IPS-18a (cell line): ENCODE measurements around the gene ITCH.

Experiments
- H3K27ac ChIP-seq: one replicate; pipeline ENCODE4 v1.5.1; 2013; ENCODE audit warnings: low read length
- H3K27me3 ChIP-seq: one replicate; pipeline ENCODE4 v1.6.1; 2013; ENCODE audit warnings: mild to moderate bottlenecking, low read length; ENCODE audit not compliant: control insufficient read depth, insufficient read depth
- H3K36me3 ChIP-seq: one replicate; pipeline ENCODE4 v1.6.1; 2013; ENCODE audit warnings: low read depth, low read length; ENCODE audit not compliant: control insufficient read depth
- H3K4me1 ChIP-seq: one replicate; pipeline ENCODE4 v1.6.1; 2013; ENCODE audit warnings: low read depth, low read length; ENCODE audit not compliant: control insufficient read depth
- H3K4me3 ChIP-seq: one replicate; pipeline ENCODE4 v1.5.1; 2013; ENCODE audit warnings: low read length
- H3K9ac ChIP-seq: one replicate; pipeline ENCODE4 v1.6.1; 2013; ENCODE audit warnings: mild to moderate bottlenecking, low read length, moderate library complexity
- H3K9me3 ChIP-seq: one replicate; pipeline ENCODE4 v1.6.1; 2013; ENCODE audit warnings: low read depth, low read length; ENCODE audit not compliant: control insufficient read depth

ITCH gene

GRCh38 chr20:34449674-34450592 lies 86.9 kb downstream of the ITCH start:
- Histone ChIP-seq H3K27me3 (no peaks in the 10 kb centered on the region), H3K36me3 (peaks cover 64% of the 10 kb centered on the region), H3K4me3 (no peak overlapping the region), H3K9me3 (no peaks in the 10 kb centered on the region), H3K4me1 (no peaks in the 10 kb centered on the region), H3K9ac (no peak overlapping the region), H3K27ac (no peak overlapping the region)

- no peaks in the 10 kb centered on the region for H3K9me3 ChIP-seq
- H3K9ac ChIP-seq, result no peak overlapping the region
- H3K36me3 ChIP-seq, result peaks cover 46% of the 10 kb centered on the region
- no peaks in the 10 kb centered on the region for H3K27me3 ChIP-seq
- H3K4me3 ChIP-seq, result no peak overlapping the region
- no peaks in the 10 kb centered on the region for H3K4me1 ChIP-seq
- no peak overlapping the region for H3K27ac ChIP-seq
These were observed 89.4 kb downstream of the ITCH start for GRCh38 chr20:34452281-34452982.

GRCh38 chr20:34458631-34459030 lies 95.6 kb downstream of the ITCH start:
- Histone ChIP-seq H3K9me3 (no peaks in the 10 kb centered on the region), H3K36me3 (peaks cover 42% of the 10 kb centered on the region), H3K27me3 (no peaks in the 10 kb centered on the region), H3K4me1 (no peaks in the 10 kb centered on the region), H3K4me3 (no peak overlapping the region), H3K9ac (no peak overlapping the region), H3K27ac (no peak overlapping the region)

GRCh38 chr20:34459209-34459897 lies 96.3 kb downstream of the ITCH start:
- no peak overlapping the region for H3K27ac ChIP-seq
- peaks cover 43% of the 10 kb centered on the region for H3K36me3 ChIP-seq
- H3K9ac ChIP-seq, result no peak overlapping the region
- H3K9me3 ChIP-seq, result no peaks in the 10 kb centered on the region
- H3K4me3 ChIP-seq, result no peak overlapping the region
- H3K4me1 ChIP-seq, result no peaks in the 10 kb centered on the region
- no peaks in the 10 kb centered on the region for H3K27me3 ChIP-seq

GRCh38 chr20:34461779-34462087 lies 98.7 kb downstream of the ITCH start:
- peaks cover 50% of the 10 kb centered on the region for H3K36me3 ChIP-seq

GRCh38 chr20:34468951-34469350 lies 105.9 kb downstream of the ITCH start:
- H3K27me3 ChIP-seq, result no peaks in the 10 kb centered on the region
- H3K4me3 ChIP-seq, result no peak overlapping the region
- H3K4me1 ChIP-seq, result no peaks in the 10 kb centered on the region
- no peak overlapping the region for H3K27ac ChIP-seq
- no peaks in the 10 kb centered on the region for H3K9me3 ChIP-seq
- H3K9ac ChIP-seq, result no peak overlapping the region
- H3K36me3 ChIP-seq, result peaks cover 35% of the 10 kb centered on the region

More at GRCh38 chr20:34461779-34462087, 98.7 kb downstream of the ITCH start:
- no peak overlapping the region for H3K4me3 ChIP-seq
- H3K27ac ChIP-seq, result no peak overlapping the region
- no peaks in the 10 kb centered on the region for H3K4me1 ChIP-seq
- no peaks in the 10 kb centered on the region for H3K27me3 ChIP-seq
- no peak overlapping the region for H3K9ac ChIP-seq
- H3K9me3 ChIP-seq, result no peaks in the 10 kb centered on the region

- Histone ChIP-seq H3K9ac (no peak overlapping the region), H3K9me3 (no peaks in the 10 kb centered on the region), H3K4me3 (no peak overlapping the region), H3K4me1 (no peaks in the 10 kb centered on the region), H3K36me3 (peaks cover 34% of the 10 kb centered on the region), H3K27ac (no peak overlapping the region), H3K27me3 (no peaks in the 10 kb centered on the region)
These were observed 109.3 kb downstream of the ITCH start for GRCh38 chr20:34472246-34472925.

- no peaks in the 10 kb centered on the region for H3K9me3 ChIP-seq
- no peak overlapping the region for H3K27ac ChIP-seq
- H3K36me3 ChIP-seq, result peaks cover 41% of the 10 kb centered on the region
- H3K4me1 ChIP-seq, result no peaks in the 10 kb centered on the region
- H3K9ac ChIP-seq, result no peak overlapping the region
- H3K4me3 ChIP-seq, result no peak overlapping the region
- H3K27me3 ChIP-seq, result no peaks in the 10 kb centered on the region
These were observed 110.3 kb downstream of the ITCH start for GRCh38 chr20:34473262-34473883.

- Histone ChIP-seq H3K9me3 (no peaks in the 10 kb centered on the region), H3K27me3 (no peaks in the 10 kb centered on the region), H3K9ac (no peak overlapping the region), H3K36me3 (peaks cover 47% of the 10 kb centered on the region), H3K4me1 (no peaks in the 10 kb centered on the region), H3K27ac (no peak overlapping the region), H3K4me3 (no peak overlapping the region)
These were observed 113.1 kb downstream of the ITCH start for GRCh38 chr20:34475979-34476736.

GRCh38 chr20:34479627-34480026 lies 116.6 kb downstream of the ITCH start:
- Histone ChIP-seq H3K9ac (no peak overlapping the region), H3K4me1 (no peaks in the 10 kb centered on the region), H3K36me3 (peaks cover 62% of the 10 kb centered on the region), H3K27me3 (no peaks in the 10 kb centered on the region), H3K27ac (no peak overlapping the region), H3K9me3 (no peaks in the 10 kb centered on the region), H3K4me3 (no peak overlapping the region)
